GM21786 (cell line): ENCODE measurements around the gene ALDOB.

Experiments
- ATAC-seq: cut with Tn5 transposase; IDR thresholded peaks from one replicate; pipeline ENCODE4 v1.9.1; 2021; ENCODE audit not compliant: unreplicated experiment

ALDOB gene

GRCh38 chr9:101435601-101436079 lies at the start of gene ALDOB:
TSS of gene ALDOB (minus strand) at chr9:101435774. CDS start at chr9:101430887, 4,887 bp downstream.
- ATAC-seq, result no peak

GRCh38 chr9:101484046-101484445 lies 48.5 kb upstream of the ALDOB start:
- no peak for ATAC-seq

GRCh38 chr9:101481261-101481660 lies 45.7 kb upstream of the ALDOB start:
- ATAC-seq, result no peak

- ATAC-seq, result no peak
Measured at GRCh38 chr9:101480386-101480785, 44.8 kb upstream of the ALDOB start.

- no peak for ATAC-seq
Measured at GRCh38 chr9:101479338-101480030, 43.9 kb upstream of the ALDOB start.

GRCh38 chr9:101478906-101479305 lies 43.3 kb upstream of the ALDOB start:
- no peak for ATAC-seq

- ATAC-seq, result no peak
Measured at GRCh38 chr9:101478444-101478843, 42.9 kb upstream of the ALDOB start.

GRCh38 chr9:101477736-101478135 lies 42.2 kb upstream of the ALDOB start:
- ATAC-seq, result no peak

GRCh38 chr9:101477214-101477613 lies 41.6 kb upstream of the ALDOB start:
- ATAC-seq, result no peak

GRCh38 chr9:101476576-101477208 lies 41.1 kb upstream of the ALDOB start:
- no peak for ATAC-seq

- ATAC-seq, result no peak
Measured at GRCh38 chr9:101472891-101473290, 37.3 kb upstream of the ALDOB start.

- ATAC-seq, result no peak
Measured at GRCh38 chr9:101470929-101471328, 35.4 kb upstream of the ALDOB start.

- ATAC-seq, result no peak
Measured at GRCh38 chr9:101470021-101470420, 34.4 kb upstream of the ALDOB start.

GRCh38 chr9:101469026-101469425 lies 33.5 kb upstream of the ALDOB start:
- ATAC-seq, result no peak

- ATAC-seq, result no peak
Measured at GRCh38 chr9:101468116-101468515, 32.5 kb upstream of the ALDOB start.

GRCh38 chr9:101467690-101468089 lies 32.1 kb upstream of the ALDOB start:
- no peak for ATAC-seq

GRCh38 chr9:101466863-101467262 lies 31.3 kb upstream of the ALDOB start:
- no peak for ATAC-seq

GRCh38 chr9:101465326-101465915 lies 29.8 kb upstream of the ALDOB start:
- no peak for ATAC-seq

- ATAC-seq, result no peak
Measured at GRCh38 chr9:101463397-101463796, 27.8 kb upstream of the ALDOB start.

- no peak for ATAC-seq
Measured at GRCh38 chr9:101462558-101462957, 27.0 kb upstream of the ALDOB start.

- ATAC-seq, result no peak
Measured at GRCh38 chr9:101460965-101461364, 25.4 kb upstream of the ALDOB start.

- peak; percentile 92 for ATAC-seq
Measured at GRCh38 chr9:101458963-101459631, 23.5 kb upstream of the ALDOB start.
